GM21447 (cell line): Measurements from ENCODE around the gene UBE4B.
A peak's percentile ranks its signal among the peaks of the same experiment; 100 is the strongest.
"Not testable (repeated sequence)": the region's sequence is repeated elsewhere in the genome, so short reads cannot be mapped to it uniquely, and the experiment has no call there.

Experiments
- ATAC-seq: cut with Tn5 transposase; IDR thresholded peaks from one replicate; pipeline ENCODE4 v1.9.1; 2021; ENCODE audit not compliant: unreplicated experiment

UBE4B gene

GRCh38 chr1:10032590-10033358 lies at the start of gene UBE4B:
Gene UBE4B, plus strand, starts transcription at chr1:10032958. Its CDS starts 713 bp downstream, at chr1:10033671.
- peak; percentile 93 for ATAC-seq

- ATAC-seq = no peak
Observed at GRCh38 chr1:9984253-9984652, 48.5 kb upstream of the UBE4B start.

- no peak for ATAC-seq
Observed at GRCh38 chr1:9985001-9985400, 47.8 kb upstream of the UBE4B start.

- no peak for ATAC-seq
Observed at GRCh38 chr1:9989773-9990172, 43.0 kb upstream of the UBE4B start.

DNA sequence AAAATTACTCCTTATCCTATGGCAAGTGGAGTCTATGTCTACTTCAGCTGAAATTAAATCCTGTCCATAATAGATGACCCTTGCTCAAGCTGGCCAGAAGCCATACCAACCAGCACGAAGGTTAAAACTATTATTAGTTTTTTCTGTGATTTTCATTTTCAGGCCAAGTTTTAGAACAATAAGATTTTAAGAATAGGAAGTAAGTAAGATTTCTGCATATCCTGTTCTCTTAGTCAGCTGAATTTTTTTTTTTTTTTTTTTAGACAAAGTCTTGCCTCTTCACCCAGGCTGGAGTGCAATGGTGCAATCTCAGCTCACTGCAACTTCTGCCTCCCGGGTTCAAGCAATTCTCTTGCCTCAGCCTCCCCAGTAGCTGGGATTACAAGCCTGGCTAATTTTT lies 41.8 kb upstream of the UBE4B start:
- no peak for ATAC-seq

DNA sequence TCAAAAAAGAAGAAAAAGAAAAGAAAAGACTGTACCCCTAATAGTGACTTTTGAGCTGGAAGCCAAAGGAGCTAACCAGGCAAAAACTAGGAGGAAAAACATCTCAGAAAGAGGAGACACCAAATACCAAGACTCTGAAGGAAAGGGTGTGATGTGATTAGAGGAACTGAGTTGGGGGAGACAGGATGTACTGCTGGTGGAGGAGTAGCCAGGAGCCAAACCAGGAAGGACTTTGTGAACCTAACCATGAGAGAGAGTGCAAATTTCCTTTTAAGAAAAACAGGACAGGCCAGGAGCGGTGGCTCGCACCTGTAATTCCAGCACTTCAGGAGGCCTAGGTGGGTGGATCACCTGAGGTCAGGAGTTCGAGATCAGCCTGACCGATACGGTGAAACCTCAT lies 39.8 kb upstream of the UBE4B start:
- no peak for ATAC-seq

- ATAC-seq = no peak
Observed at GRCh38 chr1:9993561-9994075, 39.1 kb upstream of the UBE4B start.

- no peak for ATAC-seq
Observed at GRCh38 chr1:9996624-9997582, 35.9 kb upstream of the UBE4B start, which contains the start of gene RBP7. Gene RBP7, plus strand, starts transcription at chr1:9997228. Its CDS starts 31 bp downstream, at chr1:9997259.

GRCh38 chr1:10001016-10001665 lies 31.6 kb upstream of the UBE4B start:
- ATAC-seq = no peak

DNA sequence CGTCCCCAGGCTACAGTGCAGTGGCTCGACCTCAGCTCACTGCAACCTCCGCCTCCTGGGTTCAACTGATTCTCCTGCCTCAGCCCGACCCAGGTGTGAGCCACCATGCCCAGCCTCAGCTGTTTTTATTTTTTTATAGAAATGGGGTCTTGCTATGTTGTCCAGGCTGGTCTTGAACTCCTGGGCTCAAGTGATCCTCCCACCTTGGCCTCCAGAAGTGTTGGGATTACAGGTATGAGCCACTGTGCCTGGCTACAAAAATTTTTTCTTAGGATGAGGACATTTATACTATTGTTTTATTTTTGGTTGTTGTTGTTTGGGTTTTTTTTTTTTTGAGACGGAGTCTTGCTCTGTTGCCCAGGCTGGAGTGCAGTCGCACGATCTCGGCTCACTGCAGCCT lies 27.5 kb upstream of the UBE4B start:
- ATAC-seq = not testable (repeated sequence)

DNA sequence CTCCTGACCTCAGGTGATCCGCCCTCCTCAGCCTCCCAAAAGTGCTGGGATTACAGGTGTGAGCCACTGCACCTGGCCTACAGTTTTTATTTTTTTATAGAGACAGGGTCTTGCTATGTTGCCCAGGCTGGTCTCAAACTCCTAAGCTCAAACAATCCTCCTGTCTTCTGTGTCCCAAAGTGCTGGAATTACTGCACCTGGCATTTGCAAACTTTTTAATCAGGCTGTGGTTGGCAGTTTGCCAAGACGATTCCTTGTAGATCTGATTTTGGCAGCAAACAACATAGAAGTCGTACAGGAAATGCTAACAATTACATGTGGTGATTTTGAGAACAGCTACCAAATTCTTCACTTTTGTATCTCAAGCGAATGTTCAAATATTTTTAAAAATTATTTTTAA lies 25.6 kb upstream of the UBE4B start:
- no peak for ATAC-seq

- no peak for ATAC-seq
Observed at GRCh38 chr1:10014016-10014415, 18.7 kb upstream of the UBE4B start.

- no peak for ATAC-seq
Observed at GRCh38 chr1:10019561-10019960, 13.2 kb upstream of the UBE4B start.

GRCh38 chr1:10020086-10020485 lies 12.7 kb upstream of the UBE4B start:
- no peak for ATAC-seq

- not testable (repeated sequence) for ATAC-seq
Observed at GRCh38 chr1:10020678-10021077, 12.1 kb upstream of the UBE4B start.

DNA sequence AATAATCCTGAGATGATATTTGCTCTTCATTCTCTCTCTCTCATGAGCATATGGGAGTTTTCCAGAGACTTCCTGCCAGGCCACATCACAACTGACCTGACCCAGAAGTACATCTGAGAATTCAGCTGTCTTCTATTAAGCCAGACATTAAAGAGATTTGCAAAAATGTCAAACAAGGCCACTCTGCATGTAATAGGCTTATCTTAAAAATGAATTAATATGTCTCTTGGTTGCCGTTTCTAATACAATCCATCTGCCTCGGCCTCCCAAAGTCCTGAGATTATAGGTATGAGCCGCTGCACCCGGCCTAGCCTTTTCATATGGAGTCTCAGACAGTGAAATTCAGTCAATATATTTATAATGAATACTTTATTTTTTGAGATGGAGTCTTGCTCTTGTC lies 10.8 kb upstream of the UBE4B start:
- ATAC-seq = not testable (repeated sequence)

GRCh38 chr1:10022656-10023055 lies 10.1 kb upstream of the UBE4B start:
- ATAC-seq = no peak

GRCh38 chr1:10025354-10025753 lies 7.4 kb upstream of the UBE4B start:
- no peak for ATAC-seq

GRCh38 chr1:10027027-10027426 lies 5.7 kb upstream of the UBE4B start:
- no peak for ATAC-seq

- ATAC-seq = not testable (repeated sequence)
Observed at GRCh38 chr1:10028956-10029500, 3.7 kb upstream of the UBE4B start.

GRCh38 chr1:10031461-10031860 lies 1.3 kb upstream of the UBE4B start:
- ATAC-seq = no peak
